ENCODE measurements around the gene BAAT.

Gene BAAT

GRCh38 chr9:101372327-101373118 is 12.3 kb downstream of the BAAT start:
- H3K4me1 ChIP-seq: no peaks in the 10 kb centered on the region
- H3K4me3 ChIP-seq (ENCODE audit: low read depth, low read length): no peak overlapping the region
- TF ChIP-seq CTCF (IDR thresholded peaks at IDR 0.05; ENCODE audit: low read depth, low read length): no peak
- H3K36me3 ChIP-seq: no peaks in the 10 kb centered on the region
- H3K9me3 ChIP-seq: no peaks in the 10 kb centered on the region; the same call in 1 of the 2 replicates
- H3K27me3 ChIP-seq: no peaks in the 10 kb centered on the region
- DNase-seq: no peak

GRCh38 chr9:101371813-101372212 is 13.0 kb downstream of the BAAT start:
- DNase-seq: no peak
- H3K4me1 ChIP-seq: no peaks in the 10 kb centered on the region
- no peak overlapping the region for H3K4me3 ChIP-seq (ENCODE audit: low read depth, low read length)

GRCh38 chr9:101369884-101370531 is 14.8 kb downstream of the BAAT start:
- no peaks in the 10 kb centered on the region for H3K36me3 ChIP-seq
- no peak for DNase-seq
- H3K27me3 ChIP-seq: no peaks in the 10 kb centered on the region
- H3K4me1 ChIP-seq: no peaks in the 10 kb centered on the region
- TF ChIP-seq CTCF (IDR thresholded peaks at IDR 0.05; ENCODE audit: low read depth, low read length): no peak
- no peaks in the 10 kb centered on the region; the same call in 1 of the 2 replicates for H3K9me3 ChIP-seq
- no peak overlapping the region for H3K4me3 ChIP-seq (ENCODE audit: low read depth, low read length)

More at GRCh38 chr9:101371813-101372212, 13.0 kb downstream of the BAAT start:
- H3K9me3 ChIP-seq: no peaks in the 10 kb centered on the region; the same call in 1 of the 2 replicates
- no peaks in the 10 kb centered on the region for H3K27me3 ChIP-seq
- no peaks in the 10 kb centered on the region for H3K36me3 ChIP-seq
- no peak for TF ChIP-seq CTCF (IDR thresholded peaks at IDR 0.05; ENCODE audit: low read depth, low read length)

GRCh38 chr9:101369286-101369685 is 15.5 kb downstream of the BAAT start:
- no peak for TF ChIP-seq CTCF (IDR thresholded peaks at IDR 0.05; ENCODE audit: low read depth, low read length)
- DNase-seq: no peak
- H3K4me3 ChIP-seq (ENCODE audit: low read depth, low read length): no peak overlapping the region

GRCh38 chr9:101367323-101367722 is 17.5 kb downstream of the BAAT start:
- no peaks in the 10 kb centered on the region for H3K27me3 ChIP-seq
- no peak overlapping the region for H3K4me3 ChIP-seq (ENCODE audit: low read depth, low read length)
- TF ChIP-seq CTCF (IDR thresholded peaks at IDR 0.05; ENCODE audit: low read depth, low read length): no peak
- no peaks in the 10 kb centered on the region for H3K4me1 ChIP-seq
- no peaks in the 10 kb centered on the region for H3K9me3 ChIP-seq
- H3K36me3 ChIP-seq: no peaks in the 10 kb centered on the region
- no peak for DNase-seq

More at GRCh38 chr9:101369286-101369685, 15.5 kb downstream of the BAAT start:
- no peaks in the 10 kb centered on the region for H3K36me3 ChIP-seq
- no peaks in the 10 kb centered on the region for H3K27me3 ChIP-seq
- H3K9me3 ChIP-seq: no peaks in the 10 kb centered on the region; the same call in 1 of the 2 replicates
- no peaks in the 10 kb centered on the region for H3K4me1 ChIP-seq

All from BE2C (cell line).